ENCODE data around the gene ZBTB38.

GRCh38 chr3:141356046-141356445 lies 12.3 kb upstream of the ZBTB38 start:
- no peak for TF ChIP-seq EZH2phosphoT487 (IDR thresholded peaks at IDR 0.05; ENCODE audit: insufficient read depth, low read depth)
- no peak for TF ChIP-seq EZH2 (IDR thresholded peaks at IDR 0.05; ENCODE audit: insufficient read depth, poor library complexity, severe bottlenecking)

All from GM23248 (cell line).